GM06990 (cell line): ENCODE results near the gene YAP1.

Source experiments
- DNase-seq: peaks from one replicate; pipeline ENCODE4 v3.0.0-alpha.2; 2011; ENCODE audit not compliant: insufficient read length; ENCODE audit errors: extremely low read depth
- H3K27me3 ChIP-seq: replicated peaks from 2 replicates; pipeline ENCODE4 v1.6.0; 2011; ENCODE audit warnings: low read length; ENCODE audit not compliant: control insufficient read depth, insufficient read depth
- H3K36me3 ChIP-seq: 2 replicates; pipeline ENCODE4 v1.5.1; 2011; ENCODE audit warnings: low read length; ENCODE audit not compliant: control insufficient read depth, insufficient read depth
- H3K4me3 ChIP-seq: replicated peaks from 2 replicates; pipeline ENCODE4 v1.5.1; 2011; ENCODE audit warnings: low read depth, mild to moderate bottlenecking, control low read depth, low read length
- TF ChIP-seq, protein P1 (sequence below): IDR thresholded peaks from 2 replicates; pipeline ENCODE4 v1.5.1; 2011; ENCODE audit warnings: low read length, control low read depth, mild to moderate bottlenecking, inconsistent platforms; ENCODE audit not compliant: insufficient read depth, poor library complexity, severe bottlenecking

The YAP1 gene

DNA sequence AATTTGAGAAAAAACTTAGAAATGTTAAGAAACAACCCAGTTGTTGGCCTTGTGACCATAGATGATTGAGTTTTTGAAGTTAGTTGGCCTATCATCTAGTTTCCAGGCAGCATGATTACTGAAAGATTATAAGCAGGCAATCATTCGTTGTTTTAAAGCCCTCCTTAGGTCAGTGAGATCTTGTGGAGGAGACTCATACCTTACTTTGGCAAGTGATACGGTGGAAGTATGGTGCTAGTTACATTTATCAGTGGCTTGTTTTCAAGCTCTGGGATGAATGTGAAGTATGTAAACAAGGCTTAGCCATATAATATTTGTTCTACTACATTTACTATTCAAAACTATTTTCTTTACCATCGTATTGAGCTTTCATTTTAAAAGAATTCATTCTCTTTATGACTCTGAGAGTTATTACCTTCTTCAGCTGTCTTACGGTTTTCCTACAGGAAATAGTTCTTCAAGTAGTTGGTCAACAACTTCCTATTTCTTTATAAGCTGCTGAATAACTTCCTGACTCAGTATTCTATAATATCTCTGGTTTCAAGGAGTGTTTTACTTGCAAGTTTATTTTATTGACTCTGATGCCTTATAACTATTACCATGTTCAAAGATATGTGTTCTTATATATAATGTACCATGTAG, 7.3 kb downstream of the YAP1 start:
- Histone ChIP-seq H3K27me3 (no peaks in the 10 kb centered on the region), H3K4me3 (no peak overlapping the region)
- TF ChIP-seq, protein P1, sequence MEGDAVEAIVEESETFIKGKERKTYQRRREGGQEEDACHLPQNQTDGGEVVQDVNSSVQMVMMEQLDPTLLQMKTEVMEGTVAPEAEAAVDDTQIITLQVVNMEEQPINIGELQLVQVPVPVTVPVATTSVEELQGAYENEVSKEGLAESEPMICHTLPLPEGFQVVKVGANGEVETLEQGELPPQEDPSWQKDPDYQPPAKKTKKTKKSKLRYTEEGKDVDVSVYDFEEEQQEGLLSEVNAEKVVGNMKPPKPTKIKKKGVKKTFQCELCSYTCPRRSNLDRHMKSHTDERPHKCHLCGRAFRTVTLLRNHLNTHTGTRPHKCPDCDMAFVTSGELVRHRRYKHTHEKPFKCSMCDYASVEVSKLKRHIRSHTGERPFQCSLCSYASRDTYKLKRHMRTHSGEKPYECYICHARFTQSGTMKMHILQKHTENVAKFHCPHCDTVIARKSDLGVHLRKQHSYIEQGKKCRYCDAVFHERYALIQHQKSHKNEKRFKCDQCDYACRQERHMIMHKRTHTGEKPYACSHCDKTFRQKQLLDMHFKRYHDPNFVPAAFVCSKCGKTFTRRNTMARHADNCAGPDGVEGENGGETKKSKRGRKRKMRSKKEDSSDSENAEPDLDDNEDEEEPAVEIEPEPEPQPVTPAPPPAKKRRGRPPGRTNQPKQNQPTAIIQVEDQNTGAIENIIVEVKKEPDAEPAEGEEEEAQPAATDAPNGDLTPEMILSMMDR, result no peak

DNA sequence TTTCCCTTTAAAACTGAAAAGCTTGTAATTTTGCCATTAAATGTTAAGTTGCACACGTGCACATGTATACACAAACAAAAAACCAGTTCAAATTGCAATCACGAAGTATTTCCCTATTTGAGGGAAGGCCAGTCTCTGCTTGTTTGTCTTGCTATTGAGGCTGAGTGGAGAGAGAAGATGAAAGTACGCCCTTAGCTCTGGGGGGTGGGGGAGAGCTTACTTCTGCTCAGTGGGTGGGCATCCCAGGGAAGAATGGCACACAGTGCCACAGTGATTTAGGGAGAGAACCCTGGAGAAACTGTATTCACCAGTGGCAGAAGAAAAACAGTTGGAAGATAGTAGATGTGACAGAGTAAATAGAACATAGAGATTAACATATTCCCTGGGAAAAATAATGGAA, 8.7 kb downstream of the YAP1 start:
- Histone ChIP-seq H3K36me3 (no peaks in the 10 kb centered on the region), H3K27me3 (no peaks in the 10 kb centered on the region), H3K4me3 (no peak overlapping the region)
- TF ChIP-seq, protein P1, result no peak
- DNase-seq, result no peak

More for the DNA sequence above, 7.3 kb downstream of the YAP1 start:
- DNase-seq, result no peak
- no peaks in the 10 kb centered on the region for H3K36me3 ChIP-seq

DNA sequence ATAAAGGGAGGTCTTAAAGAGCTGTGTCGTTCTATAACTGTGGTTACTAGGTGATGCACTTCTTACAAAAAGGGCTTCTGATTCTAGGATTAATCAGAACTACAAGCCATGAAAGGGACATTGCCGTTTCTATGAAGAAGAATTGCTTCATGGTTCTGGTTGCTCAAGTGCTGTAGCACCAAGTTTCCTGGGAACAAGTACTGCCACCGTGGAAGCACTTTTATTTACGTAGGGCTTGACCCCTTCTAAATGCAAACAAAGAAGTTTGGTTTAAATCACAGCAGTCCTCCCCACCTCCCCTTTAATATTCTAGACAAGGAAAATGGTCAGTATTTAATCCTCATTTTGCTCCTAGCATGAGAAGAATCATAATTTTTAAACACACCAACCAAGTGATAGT, 9.8 kb downstream of the YAP1 start:
- H3K36me3 ChIP-seq, result no peaks in the 10 kb centered on the region
- H3K4me3 ChIP-seq, result no peak overlapping the region
- no peak for DNase-seq
- TF ChIP-seq, protein P1, result no peak
- no peaks in the 10 kb centered on the region for H3K27me3 ChIP-seq

DNA sequence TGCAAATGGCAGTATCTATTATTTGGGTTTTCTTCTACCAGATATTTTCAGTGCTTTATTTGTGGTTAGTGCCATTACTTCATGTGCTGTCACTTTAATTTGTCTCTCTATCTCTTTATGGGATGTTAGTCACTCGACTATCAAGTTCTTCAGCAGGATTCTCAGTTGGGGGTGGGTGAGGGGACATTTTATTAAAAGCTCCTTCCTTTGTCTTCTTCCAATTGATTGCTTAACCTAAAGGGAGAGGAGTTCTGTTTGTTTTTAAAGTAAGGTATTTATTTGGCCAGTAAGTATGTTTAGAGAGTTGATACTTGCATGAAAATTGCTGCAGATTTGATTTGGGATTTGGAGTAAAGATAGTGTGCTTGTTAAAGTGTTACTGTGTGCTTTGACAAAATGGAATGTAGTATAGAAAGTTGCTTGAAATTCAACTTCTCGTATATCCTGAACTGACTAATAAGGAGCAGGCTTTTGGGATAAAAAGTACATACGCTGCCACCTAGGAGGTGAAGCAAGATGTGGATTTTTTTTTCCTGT, 10.3 kb downstream of the YAP1 start:
- no peak overlapping the region for H3K4me3 ChIP-seq
- H3K36me3 ChIP-seq, result no peaks in the 10 kb centered on the region
- TF ChIP-seq, protein P1, result no peak
- DNase-seq, result no peak
- no peaks in the 10 kb centered on the region for H3K27me3 ChIP-seq

DNA sequence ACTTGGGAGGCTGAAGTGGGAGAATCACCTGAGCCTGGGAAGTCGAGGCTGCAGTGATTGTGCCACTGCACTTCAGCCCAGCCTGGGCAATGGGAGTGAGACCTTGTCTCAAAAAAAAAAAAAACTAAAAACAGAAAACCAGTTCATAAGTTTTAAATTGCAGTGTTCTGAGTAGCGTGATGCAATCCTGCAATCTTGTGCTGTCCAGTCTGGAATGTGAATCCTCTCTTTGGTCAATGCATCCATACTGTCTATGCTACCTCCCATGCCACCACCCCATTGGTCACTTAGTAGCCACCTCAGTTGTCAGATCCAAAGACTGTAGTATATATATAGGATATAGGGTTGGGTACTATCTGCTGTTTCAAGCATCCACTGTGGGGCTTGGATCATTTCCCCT, 11.1 kb downstream of the YAP1 start:
- no peak overlapping the region for H3K4me3 ChIP-seq
- TF ChIP-seq, protein P1, result no peak
- no peak for DNase-seq
- no peaks in the 10 kb centered on the region for H3K36me3 ChIP-seq
- no peaks in the 10 kb centered on the region for H3K27me3 ChIP-seq
